GM21367 (cell line): ENCODE measurements around the gene ANAPC1.
"Not testable (repeated sequence)": the region's sequence is repeated elsewhere in the genome, so short reads cannot be mapped to it uniquely, and the experiment has no call there.

Experiments
- ATAC-seq: cut with Tn5 transposase; IDR thresholded peaks from one replicate; pipeline ENCODE4 v1.9.1; 2021; ENCODE audit not compliant: unreplicated experiment

The ANAPC1 gene

GRCh38 chr2:111904726-111905474 lies 20.9 kb upstream of the ANAPC1 start:
- ATAC-seq: no peak

GRCh38 chr2:111903930-111904439 lies 20.0 kb upstream of the ANAPC1 start:
- ATAC-seq: no peak

- ATAC-seq: no peak
These were observed 19.5 kb upstream of the ANAPC1 start for GRCh38 chr2:111903516-111903915.

DNA sequence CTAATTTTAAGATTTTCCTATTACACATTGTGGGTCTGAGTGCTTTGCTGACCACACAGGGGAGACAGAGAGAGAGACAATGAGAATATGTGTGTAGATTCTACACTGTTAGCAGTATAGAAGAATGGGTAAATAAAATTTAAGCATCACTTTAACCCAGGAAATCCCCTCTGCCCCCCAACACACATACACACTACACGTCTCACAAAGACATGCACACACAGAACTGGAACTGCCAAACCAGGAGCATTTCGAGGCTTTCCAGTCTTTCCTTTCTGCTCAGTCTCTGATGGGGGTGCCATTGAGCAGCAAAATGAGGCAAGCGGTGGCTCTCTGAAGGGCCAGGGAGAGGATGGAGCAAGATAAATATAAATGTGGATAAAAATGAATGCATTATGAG lies 16.9 kb upstream of the ANAPC1 start:
- no peak for ATAC-seq

DNA sequence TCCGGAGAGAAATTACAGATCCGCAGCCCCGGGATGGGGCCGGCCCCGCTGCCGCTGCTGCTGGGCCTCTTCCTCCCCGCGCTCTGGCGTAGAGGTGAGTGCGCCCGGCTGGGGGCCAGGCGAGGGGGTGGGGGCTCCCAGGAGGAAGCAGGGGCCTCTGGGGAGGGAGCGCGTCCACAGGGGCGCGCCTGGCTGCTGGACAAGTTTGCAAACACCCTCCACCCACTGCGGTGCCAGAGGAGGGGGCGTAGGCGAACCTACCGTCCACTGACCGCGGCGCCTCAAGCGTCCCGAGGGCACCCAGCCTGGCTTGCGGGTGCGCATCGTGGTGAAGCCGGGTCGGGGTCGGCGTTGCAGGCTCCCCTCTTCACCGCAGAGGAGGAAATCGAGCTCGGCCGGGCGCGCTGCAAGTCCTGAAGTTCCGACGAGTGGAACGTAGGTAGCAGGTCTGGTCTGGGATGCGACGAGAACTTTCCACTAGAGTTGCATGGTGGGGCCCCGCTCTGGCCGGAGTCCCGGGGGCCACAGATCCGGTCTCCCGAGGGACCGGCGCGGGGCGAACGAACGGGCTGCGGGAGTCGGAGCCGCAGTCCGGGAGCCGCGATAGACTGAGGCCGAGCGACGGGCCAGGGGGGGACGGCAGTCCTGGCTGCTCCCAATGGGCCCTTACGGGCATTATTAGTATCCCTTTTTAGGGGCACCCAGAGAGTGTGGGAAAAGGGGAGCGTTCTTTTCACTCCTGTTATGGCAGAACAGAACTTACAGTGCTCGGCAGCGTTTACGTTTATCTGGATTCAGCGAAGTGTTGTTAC lies 14.9 kb upstream of the ANAPC1 start:
- ATAC-seq: no peak

DNA sequence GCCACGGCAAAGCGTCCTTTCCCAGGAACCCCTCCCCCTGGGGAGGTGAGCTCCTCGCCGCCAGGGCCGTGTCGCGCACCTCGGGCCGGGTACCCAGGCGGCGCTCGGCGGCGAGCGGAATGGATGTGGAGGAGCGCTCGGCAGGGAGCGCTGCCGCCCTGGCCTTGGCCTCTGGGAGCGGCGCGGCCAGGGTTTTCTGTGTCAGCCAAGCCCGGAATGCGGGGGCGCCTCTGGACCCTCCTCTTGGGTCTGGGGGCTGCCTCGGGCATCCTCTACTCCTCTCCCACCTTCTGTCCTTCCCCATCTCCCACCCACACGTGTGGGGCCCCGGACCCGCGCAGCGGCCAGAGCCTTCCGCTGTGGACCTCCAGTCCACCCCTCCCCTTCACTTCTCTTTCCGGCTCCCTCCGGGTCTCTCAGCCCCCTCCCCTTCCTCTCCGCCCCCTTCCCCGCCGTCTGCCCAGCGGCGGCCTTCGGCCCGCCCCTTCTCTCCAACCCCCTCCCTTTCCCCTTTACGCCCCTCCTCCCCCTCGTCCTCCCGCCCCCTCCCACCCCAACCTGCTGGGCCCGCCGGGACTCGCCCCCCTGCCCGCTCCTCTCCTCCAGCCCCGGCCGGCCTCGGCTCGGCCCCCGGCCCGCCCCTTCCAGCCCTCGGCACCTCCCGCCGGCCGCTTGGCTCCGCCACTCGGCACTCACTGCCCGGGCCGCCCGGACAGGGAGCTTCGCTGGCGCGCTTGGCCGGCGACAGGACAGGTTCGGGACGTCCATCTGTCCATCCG lies 14.1 kb upstream of the ANAPC1 start, which contains the start of gene MERTK:
Gene MERTK, plus strand, starts transcription at position 684 of the 779 bp plus-strand sequence. CDS start 129 bp downstream, outside the sequence.
- no peak for ATAC-seq

GRCh38 chr2:111897630-111897923 lies 13.6 kb upstream of the ANAPC1 start:
- ATAC-seq: no peak

DNA sequence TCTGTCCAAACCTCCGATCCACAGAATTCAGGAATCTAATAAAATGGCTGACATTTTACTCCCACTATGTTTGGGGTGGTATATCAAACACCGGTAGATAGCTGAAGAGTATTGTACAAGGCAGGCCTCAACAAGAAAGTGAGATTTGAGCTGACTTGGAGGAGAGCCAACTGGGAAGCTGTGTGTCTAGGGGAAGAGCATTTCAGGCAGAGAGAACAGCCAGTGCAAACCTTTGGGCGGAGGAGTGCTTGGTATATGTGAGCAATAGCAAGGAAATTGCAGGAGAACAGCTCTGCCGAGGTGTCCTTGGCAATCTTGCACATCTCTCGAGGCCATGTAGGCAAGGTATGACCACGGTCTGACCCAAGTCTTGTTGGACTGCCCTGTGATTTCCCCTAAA lies 12.6 kb upstream of the ANAPC1 start:
- no peak for ATAC-seq

DNA sequence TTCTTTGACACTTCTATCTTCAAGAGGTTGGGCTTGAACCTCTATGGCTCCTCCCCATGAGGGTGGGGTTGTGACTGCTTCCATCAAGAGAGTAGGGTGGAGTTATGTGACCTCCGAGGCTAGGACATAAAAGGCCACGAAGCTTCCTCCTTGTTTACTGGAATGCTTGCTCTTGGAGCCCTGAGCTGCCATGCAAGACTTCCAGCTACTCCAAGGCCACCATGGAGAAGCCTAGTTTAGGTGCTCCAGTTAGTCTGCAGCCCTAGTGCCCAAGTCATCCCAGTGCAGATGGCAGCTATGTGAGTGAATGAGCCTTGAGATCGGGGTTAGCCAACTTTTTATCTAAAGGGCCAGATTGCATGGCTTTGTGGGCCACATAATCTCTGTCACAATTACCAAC lies 12.0 kb upstream of the ANAPC1 start:
- ATAC-seq: no peak

GRCh38 chr2:111884592-111884964 lies 585 bp upstream of the ANAPC1 start:
- no peak for ATAC-seq

DNA sequence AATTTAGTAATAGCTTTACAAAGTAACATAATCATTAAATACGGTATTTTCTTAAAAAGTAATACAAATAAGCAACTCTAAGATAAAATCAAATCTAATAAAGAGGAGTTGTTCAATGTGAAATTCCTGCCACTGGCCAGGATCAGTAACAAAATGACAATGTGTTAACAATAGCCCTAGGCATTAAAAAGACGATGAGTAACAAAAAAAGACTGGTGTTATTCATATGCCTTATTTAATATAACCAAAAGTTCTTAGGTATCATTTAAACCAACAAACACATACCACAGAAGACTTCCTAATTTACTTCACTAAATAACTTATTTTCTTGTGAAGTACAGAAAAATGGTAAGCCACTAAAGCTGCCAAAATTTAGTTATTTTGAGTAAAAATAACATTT lies 11.2 kb downstream of the ANAPC1 start:
- not testable (repeated sequence) for ATAC-seq

DNA sequence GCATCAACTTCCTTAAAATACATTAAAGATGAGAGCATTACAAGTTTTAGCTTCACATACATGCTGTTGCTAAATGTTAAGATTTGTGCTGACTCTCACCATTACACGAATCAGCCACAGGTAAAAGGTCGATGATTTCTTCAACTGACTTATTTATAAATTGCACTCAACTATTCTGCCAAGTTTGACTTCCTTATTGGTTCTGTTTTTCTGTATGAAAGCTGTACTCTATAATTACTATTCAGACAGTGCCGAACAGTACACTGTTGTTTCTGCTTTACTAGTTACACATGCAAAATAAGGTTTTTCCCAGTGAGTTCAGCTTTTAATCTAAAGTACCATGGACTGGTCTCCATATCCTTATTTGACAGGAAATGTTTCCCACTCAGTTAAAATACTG lies 18.9 kb downstream of the ANAPC1 start:
- ATAC-seq: not testable (repeated sequence)

DNA sequence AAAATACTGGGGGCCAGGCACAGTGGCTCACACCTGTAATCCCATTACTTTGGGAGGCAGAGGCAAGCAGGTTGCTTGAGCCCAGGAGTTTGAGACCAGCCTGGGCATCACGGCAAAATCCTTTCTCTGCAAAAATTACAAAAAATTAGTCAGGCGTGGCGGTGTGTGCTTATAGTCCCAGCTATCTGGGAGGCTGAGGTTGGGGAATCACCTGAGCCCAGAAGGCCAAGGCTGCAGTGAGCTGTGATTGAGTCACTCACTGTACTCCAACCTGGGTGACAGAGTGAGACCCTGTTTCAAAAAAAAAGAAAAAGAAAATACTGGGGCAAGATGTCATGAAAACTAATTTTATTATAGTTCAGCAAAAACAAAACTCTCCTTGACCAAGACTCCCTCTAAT lies 24.0 kb downstream of the ANAPC1 start:
- ATAC-seq: not testable (repeated sequence)

DNA sequence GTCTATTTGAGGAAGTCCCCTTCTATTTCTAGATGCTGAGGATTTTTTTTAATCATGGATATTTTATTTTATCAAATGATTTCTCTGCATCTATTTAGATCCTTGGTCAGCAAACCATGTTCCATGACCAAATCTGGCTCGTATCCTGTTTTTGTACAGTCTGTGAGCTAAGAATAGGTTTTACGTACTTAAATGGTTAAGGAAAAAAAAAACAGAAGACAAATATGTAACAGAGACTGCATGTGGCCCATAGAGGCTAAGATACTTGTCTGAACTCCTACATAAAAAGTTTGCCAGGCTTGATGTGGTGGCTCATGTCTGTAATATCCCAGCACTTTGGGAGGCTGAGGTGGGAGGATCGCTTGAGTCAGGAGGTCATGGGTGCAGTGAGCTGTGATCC lies 31.4 kb downstream of the ANAPC1 start:
- not testable (repeated sequence) for ATAC-seq

DNA sequence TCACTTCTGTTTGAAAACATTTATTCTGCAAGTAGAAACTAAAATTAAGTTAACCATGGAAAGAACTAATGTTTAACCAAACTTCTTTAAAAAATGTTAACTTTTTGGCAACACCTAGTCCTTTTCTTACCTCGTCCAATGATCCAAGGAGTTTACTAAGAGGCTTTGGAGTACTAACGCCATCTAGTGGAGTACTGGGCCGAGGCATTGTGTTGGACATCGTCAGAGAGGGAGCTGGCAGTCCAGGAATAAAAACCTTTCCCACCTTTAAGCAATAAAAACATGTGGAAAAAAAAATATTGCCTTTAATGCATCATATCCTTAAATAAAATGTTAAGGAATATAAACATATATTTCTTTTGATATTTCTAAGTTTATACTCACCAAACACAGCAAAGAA lies 33.3 kb downstream of the ANAPC1 start:
- ATAC-seq: not testable (repeated sequence)

- not testable (repeated sequence) for ATAC-seq
These were observed 44.2 kb downstream of the ANAPC1 start for GRCh38 chr2:111839625-111840282.

DNA sequence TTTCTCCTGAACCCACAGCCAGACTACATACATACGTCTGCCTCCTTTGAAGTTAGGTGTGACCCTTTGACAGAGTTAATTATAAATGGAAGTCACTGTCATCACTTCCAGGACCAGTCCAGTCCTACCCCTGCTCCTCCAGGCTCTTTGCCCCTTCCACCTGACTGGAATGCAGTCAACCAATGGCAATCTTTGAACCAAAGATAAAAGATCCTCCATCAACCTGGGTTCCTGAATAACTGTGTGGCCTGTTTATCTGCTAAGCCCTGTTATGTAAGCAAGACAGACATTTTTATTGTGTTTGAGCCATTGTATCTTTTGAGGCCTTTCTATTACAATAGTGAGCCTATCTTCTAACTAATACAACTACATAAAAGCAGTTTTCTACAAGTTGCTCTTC lies 45.0 kb downstream of the ANAPC1 start:
- not testable (repeated sequence) for ATAC-seq

GRCh38 chr2:111834221-111834620 lies 49.8 kb downstream of the ANAPC1 start:
- not testable (repeated sequence) for ATAC-seq

DNA sequence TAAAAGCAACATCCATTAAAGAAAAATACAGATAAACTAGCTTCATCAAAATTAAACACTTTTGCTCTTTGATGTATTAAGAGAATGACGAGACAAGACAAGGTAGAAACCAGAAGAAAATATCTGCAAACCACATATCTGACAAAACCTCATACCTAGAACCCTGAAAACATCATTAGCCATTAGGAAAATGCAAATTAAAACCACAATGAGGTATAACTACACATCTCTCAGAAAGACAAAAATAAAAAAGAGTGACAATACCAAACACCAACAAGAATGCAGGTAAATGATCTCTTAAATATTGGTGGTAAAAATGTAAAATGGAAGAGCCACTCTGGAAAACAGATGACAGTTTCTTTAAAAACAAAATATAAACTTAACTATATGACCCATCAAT lies 53.5 kb downstream of the ANAPC1 start:
- ATAC-seq: not testable (repeated sequence)

DNA sequence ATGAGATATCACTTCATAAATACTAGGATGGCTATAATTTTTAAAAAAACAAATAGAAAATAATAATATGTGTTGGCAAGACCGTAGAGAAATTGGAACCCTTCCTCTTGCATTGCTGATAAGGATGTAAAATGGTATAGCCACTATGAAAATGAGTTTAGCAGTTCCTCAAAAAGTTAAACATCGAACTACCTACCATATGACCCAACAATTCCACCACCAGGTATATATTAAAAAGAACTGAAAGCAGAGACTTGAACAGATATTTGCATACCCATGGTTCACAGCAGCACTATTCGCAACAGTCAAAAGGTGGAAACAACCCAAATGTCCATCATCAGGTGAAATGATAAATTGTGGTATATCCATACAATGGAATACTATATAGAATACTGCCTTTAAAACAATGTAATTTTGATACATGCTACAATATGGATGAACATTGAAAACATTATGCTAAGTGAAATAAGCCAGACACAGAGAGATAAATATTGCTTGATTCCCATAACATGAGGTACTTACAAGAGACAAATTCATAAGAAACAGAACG lies 55.7 kb downstream of the ANAPC1 start:
- not testable (repeated sequence) for ATAC-seq
